Superior temporal gyrus (tissue), 1 donor: ENCODE results near the gene BLACAT1.
A peak's percentile ranks its signal among the peaks of the same experiment; 100 is the strongest.
"Not testable (repeated sequence)": the region's sequence is repeated elsewhere in the genome, so short reads cannot be mapped to it uniquely, and the experiment has no call there.

Experiments
- DNase-seq: peaks from one replicate; pipeline ENCODE4 v3.0.0-alpha.2; 2016; ENCODE audit errors: extremely low spot score

The BLACAT1 gene

DNA sequence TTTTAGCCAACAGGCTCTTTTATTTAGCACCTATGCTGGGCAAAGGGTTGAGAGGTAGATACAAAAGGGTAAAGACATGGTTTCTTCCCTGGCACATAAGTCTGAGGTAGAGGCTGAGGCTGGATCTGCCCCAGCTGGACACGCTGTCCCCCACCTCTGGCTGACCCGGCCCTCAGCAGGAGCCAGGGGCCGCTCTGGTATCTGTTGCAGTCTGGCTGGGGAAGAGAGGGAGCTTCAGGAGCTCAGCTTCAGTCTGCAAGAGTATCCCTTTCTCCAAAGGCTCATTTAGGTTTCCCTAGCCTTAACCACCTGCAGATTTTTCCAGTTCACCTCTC lies 14.2 kb downstream of the BLACAT1 start:
- DNase-seq, result no peak

DNA sequence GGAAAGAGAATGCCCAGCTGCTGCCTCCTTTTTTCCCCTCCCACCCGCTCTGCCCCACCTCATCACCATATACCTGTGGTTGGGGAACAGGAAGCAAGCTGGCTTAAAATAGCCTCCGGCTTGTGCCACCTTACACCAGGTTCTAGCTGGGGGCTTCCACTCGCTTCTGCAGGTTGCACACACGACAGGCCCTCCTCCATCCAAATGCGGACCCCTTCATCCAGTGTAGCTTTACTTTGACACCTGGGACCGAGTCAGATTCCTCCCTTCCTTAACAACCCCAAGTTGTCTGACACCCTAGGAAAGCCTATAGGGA lies 14.6 kb downstream of the BLACAT1 start:
- peak; percentile 7 for DNase-seq

DNA sequence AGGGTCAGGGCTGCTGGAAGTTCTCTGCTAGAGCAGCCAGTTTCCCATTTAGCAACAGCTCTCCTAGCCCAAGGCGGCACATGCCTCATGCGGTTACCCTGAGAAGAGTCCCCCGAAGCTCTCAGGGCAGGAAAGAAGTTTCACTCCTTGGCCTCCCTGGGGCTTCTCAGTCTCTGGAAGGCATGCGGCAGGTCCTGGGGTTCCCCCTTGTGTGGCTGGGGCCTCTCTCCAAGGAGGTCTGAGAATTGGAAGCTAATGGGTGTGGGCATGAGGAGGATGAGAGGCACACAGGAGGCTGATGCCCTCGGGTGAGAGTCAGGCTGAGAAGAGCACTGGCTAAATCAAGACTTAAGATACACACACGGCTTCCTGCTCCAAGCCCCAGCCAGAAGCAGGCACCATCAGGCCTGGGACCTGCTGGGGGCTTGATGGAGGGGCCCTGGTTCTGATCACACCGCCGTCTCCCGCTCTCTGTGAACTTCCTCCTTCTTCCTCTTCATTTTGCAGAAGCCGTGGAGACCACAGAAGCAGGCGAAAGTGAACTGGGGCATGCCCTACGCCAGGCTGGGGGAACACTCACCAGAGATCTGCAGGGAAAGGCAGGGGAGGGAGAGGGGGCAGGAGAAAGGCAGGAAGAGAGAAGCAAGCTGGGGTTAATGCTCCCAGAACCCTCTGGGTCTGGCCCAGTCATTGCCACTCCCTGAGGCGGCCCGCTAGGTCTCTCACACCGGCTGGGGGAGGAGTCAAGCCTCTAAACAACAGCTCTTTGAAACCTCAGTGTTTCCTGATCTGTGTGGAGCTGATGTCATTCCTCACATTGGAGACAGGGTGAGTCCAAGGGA lies 15.1 kb downstream of the BLACAT1 start:
- peak; percentile 7 for DNase-seq

DNA sequence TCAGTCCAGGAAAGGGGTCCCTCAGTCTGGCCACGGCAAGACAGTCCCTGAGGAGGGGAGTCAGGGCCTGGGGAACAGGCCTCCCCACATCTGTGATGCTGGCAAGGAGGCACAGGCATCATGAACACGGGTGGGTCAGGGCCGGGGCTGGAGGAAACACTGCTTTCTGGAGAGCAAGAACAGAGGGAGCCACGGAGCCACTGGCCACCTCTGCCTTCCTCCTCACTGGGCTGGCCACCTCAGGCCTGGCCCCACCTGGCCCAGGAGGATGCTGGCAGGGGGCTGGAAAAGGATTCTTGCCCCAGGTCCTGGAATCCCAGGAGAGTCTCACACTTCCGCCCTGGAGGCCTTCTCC lies 15.7 kb downstream of the BLACAT1 start:
- no peak for DNase-seq

DNA sequence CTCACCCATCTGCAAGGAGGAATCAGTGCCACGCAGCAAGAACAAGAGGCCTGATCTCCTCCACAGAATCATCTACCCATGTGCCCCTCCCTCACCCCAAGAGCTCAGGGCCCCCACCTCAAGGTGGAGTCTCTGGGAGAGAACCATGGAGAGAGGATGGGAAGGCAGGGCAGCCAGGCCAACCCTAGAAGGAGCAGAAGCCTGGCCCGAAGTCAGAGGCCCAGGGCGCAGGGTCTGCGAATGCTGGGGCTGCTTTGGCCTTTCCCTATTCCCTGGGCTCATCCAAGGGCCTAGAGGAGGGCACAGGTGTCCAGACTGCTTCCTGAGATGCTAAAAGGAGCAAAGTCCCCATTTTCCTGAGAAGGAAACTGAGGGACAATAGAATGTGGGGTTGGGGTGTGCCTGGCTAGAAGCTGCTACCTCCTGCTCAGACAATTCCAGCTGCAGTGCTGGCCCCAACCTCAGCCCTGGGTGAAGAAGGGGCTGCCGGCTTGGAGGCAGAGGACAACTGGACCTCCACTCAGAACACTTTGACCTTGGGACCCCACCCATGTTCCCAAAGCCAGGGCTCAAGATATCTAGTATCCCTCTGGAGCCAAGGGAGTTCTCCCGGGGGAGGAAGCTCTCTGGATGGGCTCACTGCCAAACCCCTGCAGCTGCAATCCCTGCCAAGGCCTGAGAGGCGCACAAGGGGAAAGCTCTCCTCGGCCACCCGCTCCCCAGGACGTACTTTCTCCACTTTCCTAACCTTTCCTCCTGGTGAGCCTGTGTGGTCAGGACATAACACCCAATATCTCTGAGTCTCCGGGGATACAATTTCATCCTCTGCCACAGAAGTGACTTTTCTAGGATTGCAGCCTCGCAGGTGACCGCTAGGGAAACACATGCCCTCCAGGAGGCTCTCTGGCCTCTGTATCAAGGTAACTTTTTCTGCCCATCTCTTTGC lies 17.4 kb downstream of the BLACAT1 start:
- DNase-seq, result peak; percentile 82

DNA sequence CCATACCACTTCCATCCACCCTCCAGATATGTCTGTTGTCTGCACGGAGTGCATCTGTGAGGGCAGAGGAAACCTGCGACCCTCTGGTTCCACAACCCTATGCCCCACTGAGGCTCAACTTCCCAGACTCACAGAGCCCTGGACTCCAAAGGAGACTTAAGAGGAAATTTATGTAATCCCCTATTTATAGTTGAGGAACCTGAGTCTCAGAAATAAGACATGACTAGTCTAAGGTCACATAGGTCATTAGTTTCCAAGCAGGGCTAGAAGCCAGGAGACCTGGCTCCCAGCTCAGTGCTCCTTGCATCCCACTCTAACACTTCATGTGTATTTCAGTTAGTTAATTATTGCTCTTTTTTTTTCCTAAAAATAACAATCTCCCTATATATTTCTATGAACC lies 18.3 kb downstream of the BLACAT1 start:
- DNase-seq, result no peak

- no peak for DNase-seq
Observed at GRCh38 chr1:205436776-205437410, 19.0 kb downstream of the BLACAT1 start.

GRCh38 chr1:205435578-205436573 lies 20.0 kb downstream of the BLACAT1 start:
- DNase-seq, result peak; percentile 78

DNA sequence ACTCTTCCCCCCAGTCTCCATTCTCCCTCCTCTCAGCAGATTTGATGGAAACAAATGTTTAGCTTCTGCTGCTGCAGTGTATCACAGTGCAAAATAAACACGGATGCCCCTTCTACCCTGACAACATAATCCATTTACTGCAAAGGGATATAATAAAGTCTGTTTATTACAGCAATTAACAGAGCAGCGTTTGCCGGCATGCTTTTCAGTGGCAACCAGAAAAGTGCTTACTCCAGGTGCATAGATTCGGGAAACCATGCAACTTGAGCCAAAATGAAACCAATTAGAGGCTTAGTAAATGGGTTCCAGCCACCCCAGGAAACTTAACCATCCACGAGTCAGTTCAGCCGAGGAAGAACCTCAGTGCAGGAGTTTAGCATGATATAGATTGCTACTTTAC lies 21.1 kb downstream of the BLACAT1 start:
- DNase-seq, result no peak

DNA sequence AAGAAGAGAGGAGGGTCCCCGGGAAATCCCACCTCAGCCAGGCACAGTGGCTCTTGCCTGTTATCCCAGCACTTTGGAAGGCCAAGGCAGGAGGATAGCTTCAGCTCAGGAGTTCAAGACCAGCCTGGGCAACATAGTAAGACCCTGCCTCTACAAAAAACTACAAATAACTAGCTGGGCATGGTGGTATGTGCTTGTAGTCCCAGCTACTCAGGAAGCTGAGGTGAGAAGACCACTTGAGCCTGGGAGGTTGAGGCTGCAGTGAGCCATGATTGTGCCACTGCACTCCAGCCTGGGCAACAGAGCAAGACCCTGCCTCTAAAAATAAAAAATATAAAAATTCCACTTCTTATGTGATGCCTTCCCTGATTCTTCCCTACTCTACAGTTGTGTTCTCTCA lies 23.2 kb downstream of the BLACAT1 start:
- DNase-seq, result not testable (repeated sequence)

- no peak for DNase-seq
Observed at GRCh38 chr1:205432116-205432515, 23.7 kb downstream of the BLACAT1 start.

- DNase-seq, result peak; percentile 81
Observed at GRCh38 chr1:205430696-205431305, 25.0 kb downstream of the BLACAT1 start.

DNA sequence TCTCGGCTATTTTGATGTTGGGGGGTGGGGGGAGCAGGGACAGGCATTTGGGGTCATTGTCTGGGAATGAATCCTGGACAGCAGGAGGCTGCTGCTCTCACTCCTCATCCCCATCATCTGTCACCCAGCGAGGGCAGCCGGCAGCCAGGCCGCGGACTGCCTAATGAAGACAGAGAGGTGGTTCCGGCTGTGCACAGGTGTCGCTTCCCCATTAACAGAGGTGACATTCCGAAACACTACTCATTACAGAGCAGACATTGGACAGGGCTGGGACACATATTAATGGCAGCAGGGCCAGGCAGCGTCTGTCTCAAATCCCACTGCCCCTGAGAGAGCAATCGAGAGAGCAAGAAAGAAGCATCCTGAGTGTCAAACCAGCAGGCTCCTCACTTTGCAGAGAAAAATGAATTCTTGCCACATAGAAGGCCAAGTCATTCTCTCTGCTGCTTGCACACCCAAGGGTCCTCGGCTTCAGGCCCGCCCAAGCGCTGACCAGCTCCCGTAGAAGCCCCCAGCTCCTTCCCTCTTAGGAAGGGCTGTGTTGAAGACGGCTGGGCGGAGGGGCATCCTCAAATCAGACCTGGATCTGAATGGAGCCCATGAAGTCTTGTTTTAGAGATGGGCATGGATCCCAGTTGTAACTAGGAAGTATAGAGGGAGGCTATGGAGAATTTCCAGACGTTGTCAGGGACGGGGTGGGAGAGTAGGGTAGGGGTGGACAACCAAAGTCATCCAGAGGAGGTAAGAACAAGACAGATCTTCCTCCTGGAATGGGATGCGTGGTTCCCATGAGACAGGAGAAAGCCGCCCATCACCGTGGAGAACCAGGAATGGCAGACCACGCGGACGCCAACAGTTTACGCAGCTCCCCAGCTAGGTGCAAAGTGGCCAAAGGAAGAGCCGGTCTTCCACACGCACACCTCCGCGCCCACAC lies 25.8 kb downstream of the BLACAT1 start:
- DNase-seq, result peak; percentile 13

DNA sequence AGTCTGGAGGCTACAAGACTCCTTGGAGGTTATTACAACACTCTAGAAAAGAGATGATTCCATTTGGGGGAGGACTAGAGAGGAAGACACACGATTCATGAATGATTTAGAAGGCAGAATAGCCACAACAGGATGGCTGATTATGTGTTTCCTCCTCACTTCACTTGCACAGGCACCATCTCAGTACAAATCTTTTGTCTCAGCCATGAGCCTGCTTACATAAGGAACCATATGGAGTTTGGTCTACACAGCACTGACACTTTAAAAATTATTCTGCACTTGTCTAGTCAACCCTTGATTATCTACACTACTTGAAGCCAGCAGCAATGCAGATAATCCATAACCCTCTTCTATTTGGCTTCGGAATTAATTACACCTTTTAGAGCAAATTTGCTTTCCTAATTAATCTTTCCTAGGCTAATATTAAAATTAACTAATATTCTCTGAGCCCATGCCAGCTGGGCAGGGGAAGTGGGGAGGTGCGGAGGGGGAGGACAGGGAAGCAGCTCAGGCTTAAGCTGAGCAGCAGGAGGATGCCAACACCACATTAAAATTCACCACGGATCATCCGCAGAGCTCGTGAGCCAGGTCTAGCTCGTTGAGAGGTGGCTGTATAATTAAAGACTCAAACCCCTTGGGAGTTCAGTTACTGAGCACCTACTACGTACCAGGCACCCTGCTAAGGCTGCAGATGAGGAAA lies 30.8 kb downstream of the BLACAT1 start:
- peak; percentile 52 for DNase-seq

- no peak for DNase-seq
Observed at GRCh38 chr1:205423814-205424399, 31.9 kb downstream of the BLACAT1 start.

DNA sequence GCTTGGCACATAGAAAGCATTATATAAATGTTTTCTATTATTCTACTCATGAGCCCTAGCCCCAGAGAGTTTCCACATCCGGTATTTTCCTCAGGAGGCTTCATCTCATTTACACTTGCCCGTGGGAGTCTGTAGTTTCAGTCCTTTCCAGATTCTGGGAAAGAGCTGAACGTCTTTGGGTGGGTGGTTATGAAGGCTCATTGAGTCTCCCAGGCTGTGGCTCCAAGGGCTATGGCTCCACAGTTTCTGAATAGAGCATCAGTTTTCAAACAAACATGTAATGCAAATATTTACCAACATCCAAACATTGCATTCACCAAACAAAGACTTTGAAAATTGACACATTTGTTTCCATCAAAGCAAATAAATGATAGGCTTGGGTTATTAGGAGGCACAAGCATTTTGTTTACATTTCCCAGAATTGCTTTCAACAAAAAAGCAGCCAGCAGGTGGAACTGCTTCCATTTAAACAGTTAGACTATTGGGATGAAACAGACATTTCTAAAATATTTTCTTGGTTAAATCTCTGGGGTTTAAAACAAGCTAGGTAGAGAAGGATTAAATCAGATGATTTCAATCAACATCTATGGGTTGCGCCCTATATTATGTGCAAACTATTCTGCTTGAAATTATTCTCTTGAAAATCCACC lies 32.7 kb downstream of the BLACAT1 start:
- no peak for DNase-seq

DNA sequence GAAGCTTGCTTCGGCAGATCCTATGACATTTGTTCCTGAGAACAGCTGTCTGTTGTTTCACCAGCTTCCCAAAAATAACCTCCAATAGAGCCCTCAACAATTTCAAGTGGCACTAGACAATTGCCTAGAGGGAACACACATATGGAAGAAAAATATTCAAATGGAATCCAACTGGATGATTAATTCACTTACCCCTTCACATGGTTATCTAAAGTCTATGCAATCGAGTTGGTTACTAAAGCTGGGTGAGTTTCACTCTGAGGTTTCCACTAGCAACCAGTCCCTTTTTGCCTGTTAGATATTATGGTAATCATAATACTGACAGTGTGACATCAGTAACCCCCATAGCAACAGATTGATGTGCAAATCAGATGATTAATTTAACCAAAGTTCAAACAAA lies 34.0 kb downstream of the BLACAT1 start, which contains the start of gene LEMD1:
TSS of gene LEMD1 (minus strand) at position 259 of the 400 bp plus-strand sequence. CDS start 1,520 bp downstream, outside the sequence.
- no peak for DNase-seq

DNA sequence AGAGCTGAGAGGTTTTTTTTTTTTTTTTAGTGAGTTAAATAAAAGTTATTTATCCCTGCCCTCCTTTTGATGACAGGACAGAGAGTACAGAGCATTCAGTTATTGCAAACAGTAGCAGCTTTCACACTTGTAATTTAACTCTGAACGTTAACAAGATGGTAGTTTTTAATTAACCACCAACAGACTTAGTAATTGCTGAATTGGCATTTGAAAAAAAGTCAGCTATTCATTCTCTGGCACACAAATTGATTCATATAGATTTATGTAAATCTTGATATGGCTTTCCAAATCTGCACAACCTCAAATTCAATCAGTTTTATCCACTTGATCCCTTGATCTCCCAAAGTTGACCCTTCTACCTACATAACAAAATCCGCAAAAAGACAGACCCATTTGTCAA lies 34.9 kb downstream of the BLACAT1 start:
- DNase-seq, result no peak
